MV-4-11 (cell line): Measurements from ENCODE around the gene CMSS1.

Source experiments
- DNase-seq: peaks from one replicate; lab custom pipeline; 2025; lab: John Stamatoyannopoulos, UW

Gene CMSS1

DNA sequence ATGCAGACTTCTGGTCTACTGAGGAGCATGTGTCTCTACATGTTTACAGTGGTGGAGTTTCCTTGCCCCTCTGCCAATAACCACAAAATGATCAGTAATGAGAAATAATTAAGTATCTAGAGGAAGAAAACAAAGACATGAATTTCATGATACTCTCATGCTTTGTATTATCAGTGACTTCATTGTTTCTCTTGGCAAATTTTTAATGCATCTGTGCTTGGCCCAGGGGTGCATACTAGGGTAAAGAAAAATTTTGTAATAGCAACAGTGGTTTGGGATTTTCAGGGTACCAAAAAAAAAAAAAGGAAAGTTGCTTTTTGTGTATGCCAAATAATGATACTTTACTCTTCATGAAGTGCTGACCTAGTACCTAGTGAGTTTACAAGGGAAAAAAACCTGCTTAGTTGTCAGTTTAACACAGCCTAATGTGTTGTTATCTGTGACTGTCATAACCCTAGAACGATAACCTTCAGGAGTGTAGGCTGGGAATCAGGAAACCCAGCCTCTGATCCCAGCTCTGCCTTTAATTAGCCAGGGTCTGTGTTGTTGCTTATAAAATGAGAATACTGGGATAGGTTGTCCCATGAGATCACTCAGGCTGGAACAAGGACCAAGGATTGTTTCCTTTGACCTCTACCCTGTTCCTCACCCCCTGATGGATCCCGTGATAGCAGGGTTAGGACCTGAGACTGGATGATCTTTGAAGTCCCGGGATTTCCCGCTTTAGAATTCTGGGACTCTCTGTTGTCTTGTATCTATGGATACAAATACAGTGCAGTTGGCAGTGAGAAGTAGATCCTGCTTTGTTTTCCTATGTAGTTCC, 117.5 kb downstream of the CMSS1 start:
- DNase-seq: no peak

DNA sequence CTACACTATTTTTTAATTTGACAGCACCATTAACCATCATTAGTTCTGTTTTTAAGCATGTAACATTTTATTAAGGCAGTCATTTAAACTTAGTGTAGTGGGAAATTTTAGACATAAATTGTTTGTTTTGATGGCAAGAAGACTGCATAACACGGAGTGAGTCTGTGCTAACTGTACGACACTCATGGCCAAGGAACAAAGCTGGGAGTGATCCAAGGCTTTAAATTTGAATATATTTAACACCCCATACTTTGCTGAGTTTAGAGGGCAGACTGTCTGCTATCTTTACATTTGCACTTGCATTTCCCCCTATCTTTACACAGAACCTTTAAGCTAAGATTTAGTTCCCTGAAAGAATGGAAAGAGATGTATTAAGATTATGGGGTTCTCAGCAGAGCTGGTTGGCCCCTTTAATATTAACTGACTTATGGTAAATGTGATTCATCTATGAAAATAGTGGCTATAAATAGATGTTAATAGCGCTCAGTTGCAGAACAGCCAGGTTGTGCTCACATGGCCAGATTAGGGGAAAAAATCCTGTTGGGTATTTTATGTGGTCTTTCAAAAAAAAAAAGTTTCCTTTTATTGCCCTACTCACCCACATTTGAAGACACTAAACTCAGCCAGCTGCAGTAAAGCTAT, 120.7 kb downstream of the CMSS1 start:
- DNase-seq: no peak

DNA sequence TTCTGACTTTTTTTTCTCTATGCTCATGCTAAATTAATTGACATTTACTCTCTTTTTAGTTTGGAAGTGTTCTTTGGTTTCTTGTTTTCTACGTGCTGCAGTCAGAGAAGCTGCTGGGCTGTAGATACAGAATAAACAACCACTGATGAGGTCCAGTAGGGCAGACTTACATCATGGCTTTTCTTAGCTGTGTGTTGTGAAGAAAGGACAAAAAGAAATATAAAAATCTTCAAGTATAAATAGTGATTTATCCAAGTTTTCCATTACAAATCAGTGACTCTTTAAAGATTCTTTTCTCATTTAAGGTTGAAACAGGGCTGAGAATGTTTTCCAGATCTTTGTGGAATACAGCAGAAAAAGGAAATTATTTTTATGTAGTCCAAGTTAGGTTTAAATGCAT, 122.2 kb downstream of the CMSS1 start:
- DNase-seq: no peak

DNA sequence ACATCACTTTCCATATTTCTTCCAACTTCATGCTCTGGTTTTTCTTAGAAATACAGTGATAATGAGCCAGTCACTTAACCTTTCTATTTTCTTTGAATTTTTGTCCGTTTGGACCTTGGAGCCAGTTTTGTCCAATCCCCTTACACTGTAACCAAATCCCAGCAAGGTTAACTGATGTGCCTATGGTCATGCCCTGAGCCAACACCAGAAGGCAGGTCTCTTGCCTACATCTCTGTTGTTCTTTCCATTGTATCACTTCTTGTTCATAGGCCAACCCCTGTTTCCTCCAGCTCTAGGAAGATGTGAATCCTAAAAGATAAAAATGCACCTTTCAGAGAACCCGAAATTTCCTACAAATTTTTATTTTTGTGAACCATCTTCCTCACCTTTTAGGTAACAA, 122.7 kb downstream of the CMSS1 start:
- DNase-seq: no peak

DNA sequence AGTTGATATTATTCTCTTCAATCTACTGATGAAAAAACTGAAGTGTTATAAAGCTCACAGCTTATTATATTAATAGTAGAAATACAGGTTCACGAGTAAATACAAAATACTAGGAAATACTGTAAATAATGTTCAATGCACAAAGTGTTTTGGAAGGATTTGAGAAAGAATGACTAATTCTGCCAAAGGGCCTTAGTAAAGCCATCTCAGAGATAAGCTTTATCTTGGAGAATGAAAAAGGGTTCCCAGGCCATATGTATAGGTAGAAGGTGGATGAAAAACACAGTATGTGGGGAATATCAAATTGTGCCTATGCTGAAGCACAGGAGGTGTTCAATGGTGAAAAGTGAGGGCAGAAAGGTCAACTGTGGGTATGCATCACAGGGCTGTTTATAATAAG, 123.5 kb downstream of the CMSS1 start:
- DNase-seq: no peak

DNA sequence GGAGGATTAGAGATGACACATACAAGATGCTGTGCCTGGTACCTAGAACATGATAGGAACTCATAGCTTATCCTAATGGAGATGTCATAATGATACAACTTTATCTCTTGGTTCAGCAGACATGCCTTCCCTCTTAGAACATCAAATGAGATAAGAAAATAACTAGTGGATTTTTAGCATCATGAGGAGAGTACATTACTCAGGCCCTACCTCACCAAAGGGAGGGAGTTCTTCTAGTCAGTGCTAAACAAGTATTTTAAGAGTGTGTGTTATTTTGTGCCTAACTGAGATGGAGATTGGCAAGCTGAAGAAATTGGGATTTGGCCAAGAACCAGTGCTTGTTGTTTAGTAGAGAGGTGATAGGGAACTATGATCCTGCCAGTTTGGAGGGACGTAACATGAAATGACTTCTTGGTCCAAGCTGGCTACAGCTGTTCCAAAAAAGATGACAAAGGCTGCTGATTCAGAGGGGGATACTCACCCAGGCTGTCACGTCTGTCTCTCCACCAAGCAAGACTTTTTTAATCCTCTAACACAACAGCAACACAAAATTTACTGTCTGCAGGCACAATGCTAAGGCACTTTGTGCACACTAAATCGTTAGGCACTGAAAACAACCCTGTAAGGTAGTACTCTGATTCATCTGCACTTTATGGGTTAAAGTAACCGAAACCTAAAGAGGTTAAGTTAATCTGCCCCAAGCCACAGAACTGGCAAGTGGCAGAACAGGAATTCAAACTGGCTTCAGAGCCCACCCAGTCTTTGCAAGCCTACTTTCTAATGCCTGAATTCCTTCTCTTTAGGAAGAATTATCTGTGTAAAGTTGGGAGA, 126.5 kb downstream of the CMSS1 start:
- no peak for DNase-seq

DNA sequence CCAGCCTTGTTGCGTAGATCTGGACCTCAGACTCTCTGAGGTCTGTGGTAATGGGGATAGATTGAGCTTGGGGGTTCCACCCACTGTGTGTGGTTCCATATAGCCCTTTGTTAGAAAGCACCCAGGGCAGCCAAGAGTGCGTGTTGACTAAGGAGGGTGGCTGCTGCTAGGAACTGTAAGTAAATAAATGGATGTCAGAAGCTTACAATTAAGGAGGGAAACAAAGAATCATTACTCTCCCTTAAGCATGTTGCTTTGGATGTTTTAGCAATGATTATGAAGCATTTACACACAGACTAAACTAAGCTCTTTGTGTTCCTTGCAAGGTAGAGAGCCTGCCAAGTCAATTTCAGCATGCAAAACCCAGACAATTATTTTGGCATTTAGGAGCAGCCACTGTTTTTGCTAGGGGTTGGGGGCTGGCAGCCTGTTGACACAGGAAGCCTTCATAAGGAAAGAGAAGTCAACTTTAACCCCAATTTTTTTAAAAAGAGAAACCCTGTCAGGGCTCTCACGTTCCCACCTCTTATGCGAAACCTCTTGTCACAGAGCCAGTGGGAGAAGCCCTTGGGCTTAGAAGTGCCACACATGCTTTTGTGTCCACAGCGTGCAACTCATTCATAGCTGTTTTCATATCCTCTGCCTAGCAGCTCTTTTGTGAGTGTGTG, 127.8 kb downstream of the CMSS1 start:
- DNase-seq: no peak

DNA sequence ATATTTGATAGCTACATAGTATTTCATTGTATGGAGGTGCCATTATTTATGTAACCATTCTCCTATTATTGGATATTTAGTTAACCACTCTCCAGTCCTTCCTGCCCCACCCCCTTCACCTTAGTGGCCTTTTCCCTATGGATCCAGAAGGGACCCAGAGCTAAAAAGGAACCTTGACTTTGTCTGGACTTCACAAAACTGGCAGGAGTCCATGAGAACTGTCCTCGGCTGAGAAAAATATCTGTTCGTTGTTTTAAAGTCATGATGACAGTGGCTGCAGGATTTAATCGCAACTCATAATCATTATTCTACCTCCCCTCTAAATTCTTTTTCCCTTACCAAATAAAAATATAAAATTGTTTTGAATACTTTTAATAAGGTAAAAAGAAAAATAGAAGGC, 129.7 kb downstream of the CMSS1 start:
- DNase-seq: no peak

DNA sequence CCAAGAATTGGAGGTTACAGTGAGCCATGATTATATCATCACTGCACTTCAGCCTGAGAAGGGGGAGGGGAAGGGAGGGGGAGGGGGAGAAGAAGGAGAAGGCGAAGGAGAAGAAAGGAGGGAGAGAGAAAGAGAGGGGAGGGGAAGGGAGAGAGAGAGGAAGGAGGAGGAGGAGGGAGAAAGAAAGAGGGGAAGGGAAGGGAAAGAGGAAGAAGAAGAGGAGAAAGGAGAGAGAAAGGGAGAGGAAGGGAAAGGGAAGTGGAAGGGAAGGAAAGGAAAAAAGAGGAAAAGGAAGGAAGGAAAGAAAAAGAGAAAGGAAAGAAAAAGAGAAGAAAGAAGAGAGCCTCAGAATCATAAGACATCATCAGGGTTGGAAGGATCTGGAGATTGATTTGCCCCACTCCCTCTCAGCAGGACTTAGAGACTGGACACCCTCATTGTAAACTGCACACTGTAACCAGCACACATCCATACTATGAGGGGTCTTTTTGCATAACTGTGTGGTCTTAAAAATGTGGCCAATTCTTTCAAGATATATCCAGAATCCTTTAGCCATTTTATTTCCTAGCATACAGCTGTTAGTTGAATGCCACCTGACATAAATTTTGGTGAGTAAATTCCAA, 130.9 kb downstream of the CMSS1 start:
- DNase-seq: no peak

DNA sequence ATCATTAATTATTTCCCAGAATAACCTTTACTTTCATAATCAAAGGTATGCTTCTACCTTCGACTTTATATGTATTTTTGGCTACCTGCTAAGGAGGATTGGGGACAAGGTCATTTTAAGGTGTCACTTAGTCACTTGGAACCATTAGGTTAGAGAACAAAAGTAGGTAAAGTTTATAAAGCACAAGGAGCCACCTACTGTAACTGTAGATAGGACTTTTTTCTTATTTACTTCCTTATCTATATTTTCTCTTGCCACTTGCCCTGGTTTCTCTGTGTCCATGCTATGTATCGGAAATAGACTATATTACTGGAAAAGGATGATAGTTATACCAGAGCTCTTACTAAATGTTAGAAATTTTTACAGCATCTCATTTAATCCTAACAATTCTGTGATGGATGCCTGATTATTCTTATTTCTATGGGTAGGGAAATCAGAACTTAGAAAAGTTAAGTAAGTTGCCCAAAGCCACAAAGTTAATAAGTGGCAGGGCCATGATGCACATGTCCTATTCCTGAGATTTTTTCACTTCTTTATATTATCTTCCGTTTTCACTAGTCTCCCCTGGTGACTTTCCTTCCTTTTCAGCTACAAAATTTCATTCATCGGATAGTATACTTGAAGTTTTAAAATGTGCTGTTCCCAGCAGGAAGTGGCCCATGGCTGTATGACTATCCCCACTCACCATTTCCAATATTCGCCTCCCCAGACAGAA, 132.5 kb downstream of the CMSS1 start:
- DNase-seq: peak; percentile 9

DNA sequence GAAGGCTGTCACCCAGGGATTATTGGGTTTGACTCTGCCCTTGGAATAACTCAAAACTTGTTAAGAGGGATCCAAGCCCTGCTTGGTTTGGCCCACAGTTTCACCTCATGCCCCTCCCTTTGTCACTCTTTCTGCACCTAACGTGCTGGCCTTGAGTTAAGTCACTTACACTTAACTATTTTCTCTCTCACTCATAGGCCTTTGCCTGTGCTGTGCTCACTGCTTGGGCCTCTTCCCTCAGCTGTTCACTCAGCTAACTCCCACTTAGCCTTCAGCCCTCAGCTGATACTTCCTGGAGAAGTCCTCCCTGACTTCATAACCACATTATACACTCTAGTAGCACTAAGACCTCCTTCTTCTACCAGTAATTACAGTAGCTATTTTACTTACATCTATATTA, 133.3 kb downstream of the CMSS1 start:
- DNase-seq: peak; percentile 34

DNA sequence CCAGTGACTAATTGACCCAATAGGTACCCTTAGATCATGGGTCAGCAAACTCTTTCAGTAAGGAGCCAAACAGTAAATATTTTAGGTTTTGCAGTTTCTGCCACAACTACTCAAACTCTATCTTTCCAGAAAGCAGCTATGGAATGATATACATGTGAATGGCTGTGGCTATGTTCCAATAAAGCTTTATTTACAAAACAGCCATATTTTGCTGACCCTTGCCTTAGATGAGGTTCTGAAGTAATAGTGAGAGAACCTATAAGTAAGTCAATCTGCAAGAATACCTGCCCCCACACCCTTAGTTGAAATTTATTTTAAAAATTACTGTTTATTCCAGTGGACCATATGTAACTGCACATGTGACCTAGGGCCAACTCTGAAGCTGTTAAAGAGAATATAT, 134.0 kb downstream of the CMSS1 start:
- no peak for DNase-seq

DNA sequence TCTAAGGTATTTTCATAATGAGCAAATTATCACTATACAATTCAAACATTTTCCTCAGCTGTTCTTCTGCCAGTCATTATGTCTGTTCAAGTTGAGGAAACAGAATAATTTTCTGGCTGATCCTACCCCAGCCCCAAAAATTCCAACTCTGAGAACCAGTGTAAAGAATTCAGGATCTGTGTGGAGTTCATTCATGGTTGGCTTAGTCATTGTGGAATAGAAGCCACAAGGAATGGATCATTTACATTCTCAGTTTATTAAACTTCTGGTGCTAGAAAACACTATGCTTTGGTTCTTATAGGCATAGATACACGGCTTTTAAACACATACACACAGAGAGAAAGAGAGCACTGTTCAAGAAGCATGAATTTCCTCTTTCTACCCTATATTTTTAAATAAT, 134.6 kb downstream of the CMSS1 start:
- no peak for DNase-seq

DNA sequence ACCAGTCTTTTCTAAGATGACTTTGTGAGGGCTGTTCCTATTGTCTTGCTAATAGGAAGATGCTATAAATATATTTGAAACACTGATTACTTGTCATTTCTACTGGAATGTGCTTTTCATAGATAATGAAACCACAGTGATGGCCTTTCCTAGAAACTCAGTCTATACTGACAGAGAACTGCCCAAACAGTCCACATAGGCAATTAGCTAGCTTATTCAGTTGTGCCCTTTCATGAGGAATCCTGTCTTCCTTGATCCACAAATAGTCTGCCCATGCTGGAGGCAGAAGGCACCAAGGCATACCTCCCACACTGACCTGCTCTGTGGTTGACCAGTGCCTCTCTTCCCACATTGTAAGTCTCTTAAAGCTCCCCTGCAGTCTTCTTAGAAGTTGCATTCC, 135.9 kb downstream of the CMSS1 start:
- no peak for DNase-seq

DNA sequence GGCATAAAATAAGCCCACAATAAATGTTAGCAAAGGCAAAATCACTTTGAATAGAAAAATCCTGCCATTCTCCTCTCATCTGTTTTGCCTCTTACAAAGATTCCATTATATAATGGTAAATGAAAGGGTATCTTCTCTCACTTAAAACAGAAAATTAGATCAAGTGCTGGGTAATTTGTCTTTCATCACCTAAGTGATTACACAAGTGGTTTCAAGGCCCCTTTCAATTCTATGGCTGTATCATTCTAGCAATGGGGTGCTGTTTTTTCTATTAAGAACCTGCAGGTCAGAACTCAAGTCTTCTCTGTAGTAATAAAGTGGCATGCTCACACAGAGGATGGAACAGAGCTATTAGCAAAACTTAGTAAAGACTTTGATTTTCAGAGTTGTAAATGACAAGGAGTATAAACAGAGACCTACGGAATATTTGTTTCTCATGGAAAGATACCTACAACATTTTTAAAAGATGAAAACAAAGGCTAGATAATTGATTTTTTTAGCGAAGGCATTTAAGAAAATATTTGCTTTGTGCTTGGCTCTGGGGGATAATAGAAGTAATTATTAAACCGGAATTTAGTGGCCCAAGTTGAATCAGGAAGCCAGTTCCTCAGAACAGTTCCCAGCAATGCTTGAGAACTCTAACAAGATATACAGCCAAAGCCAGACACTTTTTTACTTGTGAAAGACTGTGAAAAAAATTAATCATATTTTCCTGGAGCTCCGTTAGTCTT, 137.4 kb downstream of the CMSS1 start:
- no peak for DNase-seq

DNA sequence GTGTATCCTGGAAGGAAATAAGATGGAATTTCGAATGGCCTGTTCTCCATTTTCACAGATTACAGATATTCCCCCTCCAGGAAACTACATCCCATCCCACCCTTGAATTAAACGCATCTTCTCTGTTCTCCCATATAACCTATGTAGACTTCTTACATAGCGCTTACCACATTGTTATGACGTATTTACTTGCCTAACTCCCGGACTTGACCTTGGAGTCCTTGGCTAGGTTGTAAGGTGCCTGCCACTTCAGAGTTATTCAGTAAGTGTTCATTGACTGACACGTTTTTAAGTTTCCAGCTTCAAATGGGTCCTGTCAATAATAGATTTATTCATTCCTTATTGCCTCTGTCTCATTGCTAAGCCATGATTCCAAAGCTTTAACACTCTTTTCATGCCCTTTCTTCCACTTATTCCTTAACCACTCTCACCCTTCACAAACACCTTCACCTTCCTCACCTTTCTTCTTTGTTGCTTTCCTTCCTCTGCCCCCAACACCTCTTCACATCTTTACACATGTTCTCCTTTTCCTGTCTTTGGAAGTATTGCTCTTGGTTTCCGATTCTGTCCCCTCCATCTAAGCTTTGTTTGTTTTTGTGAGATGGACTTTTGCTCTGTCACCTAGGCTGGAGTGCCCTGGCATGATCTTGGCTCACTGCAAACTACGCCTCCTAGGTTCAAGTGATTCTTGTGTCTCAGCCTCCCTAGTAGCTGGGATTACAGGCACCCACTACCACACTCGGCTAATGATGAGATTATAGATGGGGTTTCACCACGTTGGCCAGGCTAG, 138.3 kb downstream of the CMSS1 start:
- no peak for DNase-seq

DNA sequence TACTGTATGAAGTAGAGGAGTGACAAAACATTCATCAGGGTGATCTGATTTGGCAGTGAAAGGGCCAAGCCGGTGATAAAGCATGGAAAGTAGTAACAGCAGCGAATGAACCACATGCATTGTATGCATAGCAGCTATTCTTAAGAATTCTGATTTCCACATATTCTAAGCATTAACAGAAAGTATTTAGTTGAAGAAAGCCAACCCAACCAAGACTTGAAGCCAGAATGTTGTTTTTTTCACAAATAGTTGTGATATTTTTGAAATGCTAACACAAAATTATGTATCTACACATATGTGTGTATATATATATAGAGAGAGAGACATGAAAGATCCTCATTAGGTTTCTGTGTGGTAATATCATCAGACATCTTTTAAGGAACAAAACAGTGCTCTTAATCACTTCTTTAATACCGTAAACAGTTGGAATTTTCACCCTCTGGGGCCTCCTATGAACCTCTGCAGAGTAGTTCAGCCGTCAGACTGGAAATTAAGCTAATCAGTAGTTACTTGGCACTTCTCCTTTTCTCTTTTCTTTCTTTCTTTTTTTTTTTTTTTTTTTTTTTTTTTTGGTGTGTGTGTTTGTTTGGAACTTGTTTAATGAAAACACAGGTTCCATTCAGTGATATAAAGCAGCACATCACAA, 139.6 kb downstream of the CMSS1 start:
- peak; percentile 47 for DNase-seq

DNA sequence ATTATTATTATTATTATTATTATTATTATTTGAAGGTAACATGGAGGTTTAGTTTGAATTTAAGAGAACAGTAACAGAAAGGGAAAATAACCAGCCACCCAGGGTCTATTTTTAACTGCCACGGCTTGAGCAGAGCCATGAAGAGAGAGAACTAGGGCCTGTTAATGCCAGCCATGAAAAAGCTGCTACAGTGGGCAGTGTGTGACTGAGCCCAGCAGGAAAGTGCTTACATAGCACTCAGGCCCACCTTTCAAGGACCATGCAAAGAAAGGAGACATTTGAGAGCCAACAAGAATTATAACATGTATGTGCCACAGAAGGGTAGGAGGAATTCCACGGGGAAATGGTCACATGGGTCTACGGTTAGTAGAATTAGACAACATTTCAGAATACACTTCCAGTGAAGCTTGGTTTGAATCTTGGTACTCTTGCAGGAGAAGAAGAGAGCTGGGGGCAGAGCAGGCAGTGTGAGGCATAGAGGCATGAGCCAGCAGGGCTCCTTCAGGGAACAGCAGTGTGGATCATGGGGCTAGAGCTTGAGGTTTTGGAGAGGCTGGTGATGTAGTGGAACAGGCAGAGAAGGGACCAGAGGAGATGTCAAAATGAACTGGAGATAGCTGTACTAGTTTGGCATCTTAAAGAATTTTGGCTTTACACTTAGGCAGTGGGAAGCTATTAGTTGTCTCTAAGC, 140.7 kb downstream of the CMSS1 start:
- no peak for DNase-seq
